ENCODE measurements around the gene PPP1R13B. TPM values are rescaled to one million over a fixed set of nuclear protein-coding genes. Genes with fewer than 3 reads are reported as not detected.
A peak's percentile ranks its signal among the peaks of the same experiment; 100 is the strongest.

The PPP1R13B gene
- total RNA-seq, 2 donors from 2014 or later, result 11.7 to 12.1 TPM

GRCh38 chr14:103869406-103870143 is 22.2 kb upstream of the PPP1R13B start:
- H3K27ac Mint-ChIP-seq, result peak overlapping the region in 1 of 2 donors; percentile 57
- no peaks in the 10 kb centered on the region for H3K36me3 Mint-ChIP-seq
- H3K9me3 Mint-ChIP-seq, result no peaks in the 10 kb centered on the region
- ATAC-seq (no peak), DNase-seq (ENCODE audit: low spot score in 2 of 2) (no peak)

- H3K36me3 Mint-ChIP-seq, result no peaks in the 10 kb centered on the region
- H3K27ac Mint-ChIP-seq, result peak overlapping the region in 1 of 2 donors; percentile 24
- DNase-seq (ENCODE audit: low spot score in 2 of 2) (no peak), ATAC-seq (no peak)
- H3K9me3 Mint-ChIP-seq, result no peaks in the 10 kb centered on the region
Observed at GRCh38 chr14:103868242-103868897, 21.0 kb upstream of the PPP1R13B start.

- no peak for DNase-seq (ENCODE audit: low spot score in 2 of 2)
- ATAC-seq, result no peak
- Mint-ChIP-seq H3K36me3 (no peaks in the 10 kb centered on the region), H3K9me3 (no peaks in the 10 kb centered on the region), H3K27ac (no peak overlapping the region)
Observed at GRCh38 chr14:103867523-103867953, 20.2 kb upstream of the PPP1R13B start.

- ATAC-seq (no peak), DNase-seq (ENCODE audit: low spot score in 2 of 2) (no peak)
- Mint-ChIP-seq H3K27ac (no peak overlapping the region), H3K36me3 (no peaks in the 10 kb centered on the region), H3K9me3 (no peaks in the 10 kb centered on the region)
Observed at GRCh38 chr14:103867020-103867419, 19.6 kb upstream of the PPP1R13B start.

GRCh38 chr14:103863245-103863644 is 15.9 kb upstream of the PPP1R13B start:
- ATAC-seq, result no peak
- Mint-ChIP-seq H3K27ac (no peak overlapping the region), H3K36me3 (no peaks in the 10 kb centered on the region), H3K9me3 (no peaks in the 10 kb centered on the region)
- no peak for DNase-seq (ENCODE audit: low spot score in 2 of 2)

GRCh38 chr14:103862393-103862782 is 15.0 kb upstream of the PPP1R13B start:
- Mint-ChIP-seq H3K36me3 (no peaks in the 10 kb centered on the region), H3K27ac (no peak overlapping the region), H3K9me3 (no peaks in the 10 kb centered on the region)
- no peak for DNase-seq (ENCODE audit: low spot score in 2 of 2)
- no peak for ATAC-seq

- no peaks in the 10 kb centered on the region for H3K9me3 Mint-ChIP-seq
- H3K27ac Mint-ChIP-seq, result no peak overlapping the region
- no peaks in the 10 kb centered on the region for H3K36me3 Mint-ChIP-seq
- DNase-seq (ENCODE audit: low spot score in 2 of 2) (peak in 1 of 2 donors; percentile 34), ATAC-seq (no peak)
Observed at GRCh38 chr14:103861413-103862392, 14.3 kb upstream of the PPP1R13B start.

GRCh38 chr14:103859416-103860202 is 12.2 kb upstream of the PPP1R13B start:
- Mint-ChIP-seq H3K9me3 (no peaks in the 10 kb centered on the region), H3K36me3 (no peaks in the 10 kb centered on the region)
- DNase-seq (ENCODE audit: low spot score in 2 of 2), result no peak

GRCh38 chr14:103858063-103858781 is 10.8 kb upstream of the PPP1R13B start:
- H3K27ac Mint-ChIP-seq, result no peak overlapping the region
- no peaks in the 10 kb centered on the region for H3K9me3 Mint-ChIP-seq
- no peaks in the 10 kb centered on the region for H3K36me3 Mint-ChIP-seq
- no peak for DNase-seq (ENCODE audit: low spot score in 2 of 2)
- ATAC-seq, result peak in 1 of 2 donors; percentile 28

More at GRCh38 chr14:103859416-103860202, 12.2 kb upstream of the PPP1R13B start:
- H3K27ac Mint-ChIP-seq, result no peak overlapping the region
- no peak for ATAC-seq

GRCh38 chr14:103857256-103857655 is 9.9 kb upstream of the PPP1R13B start:
- no peak for ATAC-seq
- H3K9me3 Mint-ChIP-seq, result no peaks in the 10 kb centered on the region
- no peak overlapping the region for H3K27ac Mint-ChIP-seq
- no peaks in the 10 kb centered on the region for H3K36me3 Mint-ChIP-seq
- DNase-seq (ENCODE audit: low spot score in 2 of 2), result no peak

GRCh38 chr14:103856607-103857006 is 9.2 kb upstream of the PPP1R13B start:
- ATAC-seq (no peak), DNase-seq (ENCODE audit: low spot score in 2 of 2) (no peak)
- Mint-ChIP-seq H3K27ac (peak overlapping the region in 1 of 2 donors; percentile 75), H3K36me3 (no peaks in the 10 kb centered on the region), H3K9me3 (no peaks in the 10 kb centered on the region)

GRCh38 chr14:103856105-103856504 is 8.7 kb upstream of the PPP1R13B start:
- DNase-seq (ENCODE audit: low spot score in 2 of 2), result no peak
- no peak for ATAC-seq
- Mint-ChIP-seq H3K9me3 (no peaks in the 10 kb centered on the region), H3K36me3 (no peaks in the 10 kb centered on the region), H3K27ac (no peak overlapping the region)

- Mint-ChIP-seq H3K36me3 (no peaks in the 10 kb centered on the region), H3K9me3 (no peaks in the 10 kb centered on the region), H3K27ac (no peak overlapping the region)
- DNase-seq (ENCODE audit: low spot score in 2 of 2) (no peak), ATAC-seq (no peak)
Observed at GRCh38 chr14:103855734-103856095, 8.3 kb upstream of the PPP1R13B start.

- Mint-ChIP-seq H3K27ac (peak overlapping the region; percentile 36 to 88), H3K36me3 (no peaks in the 10 kb centered on the region), H3K9me3 (no peaks in the 10 kb centered on the region)
- DNase-seq (ENCODE audit: low spot score in 2 of 2) (no peak), ATAC-seq (no peak)
Observed at GRCh38 chr14:103854822-103855733, 7.7 kb upstream of the PPP1R13B start.

Measured in activated naive CD4-positive, alpha-beta T cell treated with anti-CD3 and anti-CD28 coated beads, Interleukin-2, amount 50 U/mL, for 72 hours (primary cell).